ENCODE results near the gene PACRG. TPM values are rescaled to one million over a fixed set of nuclear protein-coding genes. Genes with fewer than 3 reads are reported as not detected.

The PACRG gene
- total RNA-seq, 1 donor from 2014 or later = 10.5 TPM

GRCh38 chr6:163179061-163179460, 451.3 kb downstream of the PACRG start:
- Histone ChIP-seq H3K9me3 (replicated peaks) (no peaks in the 10 kb centered on the region), H3K27ac (replicated peaks) (no peak overlapping the region), H3K4me1 (peaks cover 23% of the 10 kb centered on the region), H3K27me3 (ENCODE audit: low read depth) (no peaks in the 10 kb centered on the region), H3K36me3 (no peaks in the 10 kb centered on the region), H3K4me3 (no peak overlapping the region)
- intact Hi-C loops (cut with micrococcal nuclease) = loop anchor here (10.0 kb wide), 1 partner anchor 786 kb away; no protein-coding TSS in a partner anchor
- no peak for DNase-seq
- TF ChIP-seq CTCF (IDR thresholded peaks at IDR 0.05; ENCODE audit: borderline replicate concordance) = no peak

- H3K4me3 ChIP-seq = no peak overlapping the region
Measured at GRCh38 chr6:163179721-163180120, 451.9 kb downstream of the PACRG start.

GRCh38 chr6:163180874-163181541, 453.2 kb downstream of the PACRG start:
- TF ChIP-seq CTCF (IDR thresholded peaks at IDR 0.05; ENCODE audit: borderline replicate concordance) = peak; percentile 95
- H3K27ac ChIP-seq (replicated peaks) = peak overlapping the region; percentile 7
- H3K27me3 ChIP-seq (ENCODE audit: low read depth) = no peaks in the 10 kb centered on the region
- DNase-seq = peak; percentile 77
- no peaks in the 10 kb centered on the region for H3K36me3 ChIP-seq
- peaks cover 25% of the 10 kb centered on the region for H3K4me1 ChIP-seq
- no peaks in the 10 kb centered on the region for H3K9me3 ChIP-seq (replicated peaks)
- H3K4me3 ChIP-seq = peak overlapping the region; percentile 40
- intact Hi-C loops (cut with micrococcal nuclease) = loop anchor here (5.0 kb wide), 1 partner anchor 236 kb away; no protein-coding TSS in a partner anchor

More at GRCh38 chr6:163179721-163180120, 451.9 kb downstream of the PACRG start:
- intact Hi-C loops (cut with micrococcal nuclease) = loop anchor here (5.0 to 10.0 kb wide), 2 partner anchors 238 to 785 kb away; no protein-coding TSS in a partner anchor
- Histone ChIP-seq H3K27ac (replicated peaks) (no peak overlapping the region), H3K27me3 (ENCODE audit: low read depth) (no peaks in the 10 kb centered on the region), H3K9me3 (replicated peaks) (no peaks in the 10 kb centered on the region), H3K4me1 (peaks cover 25% of the 10 kb centered on the region), H3K36me3 (no peaks in the 10 kb centered on the region)
- TF ChIP-seq CTCF (IDR thresholded peaks at IDR 0.05; ENCODE audit: borderline replicate concordance) = no peak
- DNase-seq = no peak

GRCh38 chr6:163181666-163182180, 453.9 kb downstream of the PACRG start:
- DNase-seq = no peak
- peak overlapping the region; percentile 40 for H3K4me3 ChIP-seq
- peak overlapping the region; percentile 7 for H3K27ac ChIP-seq (replicated peaks)

GRCh38 chr6:163182696-163183095, 454.9 kb downstream of the PACRG start:
- Histone ChIP-seq H3K27me3 (ENCODE audit: low read depth) (no peaks in the 10 kb centered on the region), H3K36me3 (no peaks in the 10 kb centered on the region), H3K27ac (replicated peaks) (no peak overlapping the region), H3K4me3 (no peak overlapping the region), H3K4me1 (peaks cover 25% of the 10 kb centered on the region), H3K9me3 (replicated peaks) (no peaks in the 10 kb centered on the region)
- TF ChIP-seq CTCF (IDR thresholded peaks at IDR 0.05; ENCODE audit: borderline replicate concordance) = no peak
- DNase-seq = no peak
- intact Hi-C loops (cut with micrococcal nuclease) = loop anchor here (5.0 kb wide), 1 partner anchor 235 kb away; no protein-coding TSS in a partner anchor

More at GRCh38 chr6:163181666-163182180, 453.9 kb downstream of the PACRG start:
- intact Hi-C loops (cut with micrococcal nuclease) = loop anchor here (5.0 kb wide), 1 partner anchor 236 kb away; no protein-coding TSS in a partner anchor
- Histone ChIP-seq H3K9me3 (replicated peaks) (no peaks in the 10 kb centered on the region), H3K27me3 (ENCODE audit: low read depth) (no peaks in the 10 kb centered on the region), H3K4me1 (peaks cover 25% of the 10 kb centered on the region), H3K36me3 (no peaks in the 10 kb centered on the region)
- no peak for TF ChIP-seq CTCF (IDR thresholded peaks at IDR 0.05; ENCODE audit: borderline replicate concordance)
